HL-60/S4 treated with phorbol 12-myristate 13-acetate at 8.2 ng/mL for 4 days and 3 days (cell line): ENCODE data around the gene TOR1AIP1.

Source experiments
- in situ Hi-C: fragments of 300-500 bp; cut with MboI; formaldehyde crosslinking; loops from 2 replicates; pipeline ENCODE4 v1.15.0; 2022; ENCODE audit warnings: low sequenced_read_pairs

The TOR1AIP1 gene

DNA sequence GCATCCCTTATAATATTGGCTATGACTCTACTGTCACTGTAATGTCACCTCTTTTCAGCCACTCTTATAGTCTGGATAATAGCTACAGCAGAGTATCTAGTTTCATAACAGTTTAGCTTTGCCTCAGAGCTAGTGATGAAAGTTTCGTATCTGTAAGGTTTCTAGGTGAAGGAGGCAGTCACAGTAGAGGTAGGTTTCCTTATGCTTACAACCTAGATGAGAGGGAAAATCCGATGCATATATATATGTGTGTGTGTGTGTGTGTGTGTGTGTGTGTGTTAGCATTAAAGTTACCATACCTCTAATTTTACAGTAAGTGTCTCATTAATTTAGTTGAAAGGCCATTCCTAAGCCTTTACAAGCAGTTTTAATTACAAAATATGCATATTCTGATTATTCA, 2.3 kb upstream of the TOR1AIP1 start:
- in situ Hi-C loops, result no loop called here

DNA sequence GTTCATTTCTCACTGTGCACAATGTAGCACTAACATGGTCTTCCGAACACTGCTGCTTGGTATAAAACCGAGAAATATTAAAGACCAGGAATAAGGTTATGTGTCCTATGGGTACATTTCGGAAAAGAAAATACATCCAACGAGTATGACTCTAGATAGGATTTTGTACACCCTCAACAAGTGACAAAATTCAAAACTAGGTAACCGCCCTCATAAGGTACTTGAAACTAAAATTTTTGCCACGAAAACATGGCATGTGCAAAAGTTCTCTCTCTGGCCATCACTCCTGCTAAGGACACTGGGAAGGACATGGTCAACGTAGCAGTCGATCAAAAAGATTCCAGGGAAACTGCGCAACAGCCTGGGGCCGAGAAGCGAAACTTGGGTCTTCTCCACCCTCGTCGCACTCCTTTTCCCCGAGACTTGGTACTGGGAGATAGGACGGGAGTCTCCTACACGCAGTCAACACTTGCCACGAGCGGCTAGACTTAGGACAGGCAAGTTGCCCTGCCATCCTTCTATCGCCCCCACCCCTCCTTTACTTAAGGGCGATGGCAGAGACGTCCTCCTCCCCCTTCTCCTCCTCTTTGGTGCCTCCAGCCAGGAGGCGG, 338 bp upstream of the TOR1AIP1 start:
- in situ Hi-C loops, result no loop called here

DNA sequence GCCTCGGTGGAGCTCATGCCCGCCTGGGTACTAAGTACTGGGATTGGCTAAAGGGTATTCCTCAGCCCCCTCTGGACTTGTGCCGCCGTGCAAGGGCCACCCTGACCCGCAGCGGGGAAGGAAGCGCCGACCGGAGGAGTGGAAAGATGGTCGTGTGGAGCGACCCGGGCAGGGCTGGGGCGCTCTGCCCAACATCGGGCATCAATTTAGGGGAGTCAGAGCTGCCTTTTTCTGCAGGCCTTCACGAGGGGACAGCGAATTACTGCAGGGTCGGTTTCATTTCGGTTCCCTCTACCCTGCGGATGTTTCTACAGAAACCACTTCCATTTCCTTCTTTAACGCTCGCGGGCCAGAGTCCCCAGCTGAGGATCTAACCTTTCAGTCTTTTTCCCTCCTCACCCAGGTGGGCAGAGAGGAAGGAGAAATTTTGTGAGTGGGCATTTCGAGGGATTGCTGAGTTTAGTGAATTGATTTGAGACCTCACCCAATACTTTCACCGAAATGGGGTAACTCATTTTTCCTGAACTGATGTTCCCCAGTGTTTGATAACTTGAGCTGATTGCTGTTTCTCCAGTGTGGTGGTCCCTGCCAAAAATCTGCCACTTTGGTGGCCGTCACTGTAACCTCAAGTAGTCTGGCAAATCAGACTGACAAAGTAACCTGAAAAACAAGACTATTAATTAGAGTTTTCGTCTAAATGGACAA, 1.1 kb downstream of the TOR1AIP1 start:
- in situ Hi-C loops, result no loop called here

DNA sequence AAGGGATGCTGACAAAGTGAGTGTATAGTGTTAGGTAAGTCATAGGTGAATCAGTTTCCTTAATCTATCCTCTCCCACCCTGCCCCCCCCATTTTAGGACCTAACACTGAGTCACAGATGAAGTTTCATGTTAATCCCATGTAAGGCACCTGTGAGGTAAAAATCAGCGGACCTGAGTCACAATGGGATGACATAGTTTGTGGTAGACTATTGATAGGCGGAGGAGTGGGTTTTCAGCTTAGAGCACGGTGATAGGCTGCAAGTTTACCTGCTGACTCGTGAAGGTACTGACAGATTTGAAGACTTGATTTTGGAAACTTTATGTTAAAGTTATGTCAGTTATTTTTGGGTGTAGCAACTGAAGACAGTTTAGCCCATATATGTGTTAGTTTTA, 1.7 kb downstream of the TOR1AIP1 start:
- in situ Hi-C loops, result no loop called here

DNA sequence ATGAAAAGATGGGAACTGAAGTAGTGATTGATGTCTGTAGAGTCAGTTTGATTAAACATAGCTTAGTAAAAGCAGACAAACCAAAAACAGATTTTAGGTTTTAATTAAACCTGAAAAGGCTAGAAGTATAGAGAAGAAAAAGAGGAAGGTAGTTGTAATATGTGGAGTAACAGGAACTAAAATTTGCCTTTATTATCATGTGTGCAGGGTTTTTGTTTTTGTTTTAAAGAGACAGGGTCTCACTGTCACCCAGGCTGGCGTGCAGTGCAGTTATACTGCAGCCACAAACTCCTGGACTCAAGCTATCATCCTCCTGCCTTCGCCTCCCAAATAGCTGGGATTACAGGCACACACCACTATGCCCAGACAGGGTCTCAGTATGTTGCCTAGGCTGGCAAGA, 6.0 kb downstream of the TOR1AIP1 start:
- in situ Hi-C loops, result no loop called here

DNA sequence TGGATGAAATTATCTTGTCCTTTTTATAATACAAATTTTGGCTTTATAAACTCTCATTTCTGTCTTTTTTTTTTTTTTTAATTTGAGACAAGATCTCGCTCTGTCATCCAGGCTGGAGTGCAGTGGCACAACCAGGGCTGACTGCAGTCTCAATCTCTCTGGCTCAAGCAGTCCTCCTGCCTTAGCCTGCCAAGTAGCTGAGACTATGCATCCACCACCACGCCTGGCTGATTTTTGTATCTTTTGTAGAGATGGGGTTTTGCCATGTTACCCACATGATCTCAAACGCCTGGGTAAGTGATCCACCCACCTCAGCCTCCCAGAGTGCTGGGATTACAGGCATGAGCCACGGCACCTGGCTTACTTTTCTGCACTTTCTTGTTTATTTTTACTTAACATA, 7.5 kb downstream of the TOR1AIP1 start:
- in situ Hi-C loops, result no loop called here

DNA sequence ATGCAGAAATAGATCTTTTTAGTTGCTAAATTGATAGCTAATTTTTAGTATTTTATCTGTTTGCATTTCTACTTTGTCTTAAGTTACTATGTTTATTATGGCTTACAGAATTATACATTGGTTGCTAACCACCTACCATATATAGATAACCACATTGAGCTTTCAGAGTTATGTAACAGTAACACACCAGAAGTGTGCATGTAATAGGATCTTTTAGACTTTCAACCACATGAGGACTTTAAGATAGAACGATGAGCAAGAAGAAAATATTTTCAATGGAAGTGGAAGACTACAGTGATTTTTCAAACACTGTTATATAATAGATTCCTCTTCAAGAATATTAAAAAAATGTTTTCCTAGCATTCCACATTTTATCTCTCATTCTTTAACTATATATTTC, 28.8 kb downstream of the TOR1AIP1 start:
- in situ Hi-C loops, result no loop called here

DNA sequence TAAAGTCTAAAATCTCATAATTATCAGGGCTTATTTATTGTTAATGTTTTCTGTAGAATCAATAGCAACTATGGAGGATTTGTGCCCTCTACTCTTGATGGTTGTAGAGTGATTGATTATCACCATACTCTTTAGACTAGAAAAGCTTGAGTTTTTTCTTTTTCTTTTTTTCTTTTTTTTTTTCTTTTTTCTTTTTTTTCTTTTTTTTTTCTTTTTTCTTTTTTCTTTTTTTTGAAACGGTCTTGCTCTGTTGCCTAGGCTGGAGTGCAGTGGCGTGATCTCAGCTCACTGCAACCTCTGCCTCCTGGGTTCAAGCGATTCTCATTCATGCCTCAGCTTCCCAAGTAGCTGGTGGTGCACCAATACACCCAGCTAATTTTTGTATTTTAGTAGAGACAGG, 29.7 kb downstream of the TOR1AIP1 start:
- in situ Hi-C loops, result no loop called here

DNA sequence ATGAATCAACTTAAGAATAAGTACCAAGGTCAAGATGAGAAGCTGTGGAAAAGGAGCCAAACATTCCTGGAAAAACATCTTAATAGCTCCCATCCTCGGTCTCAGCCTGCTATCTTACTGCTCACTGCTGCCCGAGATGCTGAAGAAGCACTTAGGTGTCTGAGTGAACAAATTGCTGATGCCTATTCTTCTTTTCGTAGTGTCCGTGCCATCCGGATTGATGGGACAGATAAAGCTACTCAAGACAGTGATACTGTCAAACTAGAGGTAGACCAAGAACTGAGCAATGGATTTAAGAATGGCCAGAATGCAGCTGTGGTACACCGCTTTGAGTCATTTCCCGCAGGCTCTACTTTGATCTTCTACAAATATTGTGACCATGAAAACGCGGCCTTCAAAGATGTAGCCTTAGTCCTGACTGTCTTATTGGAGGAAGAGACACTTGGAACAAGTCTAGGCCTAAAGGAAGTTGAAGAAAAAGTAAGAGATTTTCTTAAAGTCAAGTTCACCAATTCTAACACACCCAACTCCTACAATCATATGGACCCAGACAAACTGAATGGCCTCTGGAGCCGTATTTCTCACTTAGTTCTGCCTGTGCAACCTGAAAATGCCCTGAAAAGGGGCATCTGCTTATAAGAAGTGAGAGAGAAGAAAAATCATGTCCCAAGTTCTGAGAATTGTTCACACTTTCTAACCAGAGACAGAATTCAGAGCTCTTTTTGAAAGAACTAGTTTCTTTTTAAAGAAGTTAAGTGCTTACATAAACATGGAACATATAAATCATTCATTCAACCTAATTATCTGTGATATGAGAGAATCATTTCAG, 35.7 kb downstream of the TOR1AIP1 start:
- in situ Hi-C loops, result no loop called here

DNA sequence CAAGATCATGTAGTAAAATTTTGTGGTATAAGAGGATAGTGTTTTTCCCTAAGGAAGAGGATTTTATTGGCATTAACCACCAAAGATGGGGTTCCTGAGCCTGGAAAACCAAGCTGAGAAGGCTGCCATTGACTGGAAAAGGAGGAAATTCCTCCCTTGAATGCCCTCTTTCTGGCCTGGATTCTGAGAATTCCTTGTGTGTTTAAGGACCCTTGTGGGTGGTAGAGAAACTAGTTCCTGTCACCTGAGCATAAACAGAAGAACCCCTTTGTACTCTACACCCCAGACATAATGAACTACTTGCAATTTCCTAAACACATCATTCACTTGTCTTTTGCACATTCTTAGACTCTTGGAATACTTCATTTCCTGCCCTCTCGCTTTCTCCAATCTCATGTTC, 39.4 kb downstream of the TOR1AIP1 start:
- in situ Hi-C loops, result no loop called here

DNA sequence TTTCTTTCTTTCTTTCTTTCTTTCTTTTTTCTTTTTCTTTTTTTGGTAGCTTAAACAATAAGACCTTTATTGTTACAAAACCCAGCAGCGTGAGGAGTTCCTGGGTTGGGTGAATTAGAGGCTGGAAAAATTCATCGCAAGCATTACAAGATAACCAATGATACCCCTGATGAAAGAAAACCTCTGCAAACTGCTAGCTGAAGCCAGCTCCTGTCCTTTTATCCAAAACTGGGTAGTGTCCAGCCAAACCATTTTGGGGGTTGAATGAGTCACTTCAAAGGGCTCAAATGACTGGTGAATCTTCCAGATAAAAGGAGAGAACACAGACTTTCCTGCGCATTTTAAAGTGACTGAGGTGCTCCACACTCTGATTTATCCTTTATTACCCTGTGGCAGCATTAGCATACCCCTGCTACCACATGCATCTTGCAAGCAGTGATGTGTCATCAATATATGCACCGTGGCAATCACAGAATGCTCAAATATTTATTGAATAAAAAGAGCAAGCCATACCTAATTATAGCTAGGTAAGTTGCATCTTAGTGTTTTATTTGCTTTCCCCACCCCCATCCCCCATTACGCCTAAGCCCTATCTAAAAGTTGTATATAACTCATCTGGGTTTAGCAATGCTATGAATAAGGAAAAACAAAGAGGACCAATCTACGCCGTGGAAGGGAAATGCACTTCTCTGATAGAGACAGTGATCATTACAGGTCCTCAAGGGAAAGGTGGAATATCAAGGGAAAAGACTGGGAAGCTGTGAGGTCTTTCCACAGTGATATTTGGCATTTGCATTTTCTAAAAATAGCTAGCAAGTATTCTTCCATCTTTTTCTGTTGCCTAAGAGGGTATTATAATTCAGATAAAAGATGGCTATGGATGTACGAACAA, 40.1 kb downstream of the TOR1AIP1 start:
- in situ Hi-C loops, result no loop called here

DNA sequence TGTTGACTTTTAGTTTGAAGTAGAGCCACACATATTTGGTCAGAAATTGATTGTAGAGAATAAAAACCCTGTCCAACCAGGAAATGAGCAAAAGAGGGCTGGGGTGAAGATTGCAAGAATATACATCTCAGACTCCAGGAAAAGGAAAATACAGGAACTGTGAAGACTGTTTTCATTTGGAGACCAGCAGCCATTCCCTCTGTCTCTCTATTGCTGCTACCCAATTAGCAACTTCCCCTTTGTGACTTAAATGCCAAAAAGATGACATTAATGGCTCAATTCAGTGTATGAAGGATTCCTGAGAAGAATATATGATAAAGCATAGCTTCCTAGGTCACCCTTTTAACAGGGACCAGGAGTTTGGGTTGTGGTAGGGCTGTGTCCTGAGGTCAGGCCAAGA, 40.9 kb downstream of the TOR1AIP1 start:
- in situ Hi-C loops, result no loop called here

DNA sequence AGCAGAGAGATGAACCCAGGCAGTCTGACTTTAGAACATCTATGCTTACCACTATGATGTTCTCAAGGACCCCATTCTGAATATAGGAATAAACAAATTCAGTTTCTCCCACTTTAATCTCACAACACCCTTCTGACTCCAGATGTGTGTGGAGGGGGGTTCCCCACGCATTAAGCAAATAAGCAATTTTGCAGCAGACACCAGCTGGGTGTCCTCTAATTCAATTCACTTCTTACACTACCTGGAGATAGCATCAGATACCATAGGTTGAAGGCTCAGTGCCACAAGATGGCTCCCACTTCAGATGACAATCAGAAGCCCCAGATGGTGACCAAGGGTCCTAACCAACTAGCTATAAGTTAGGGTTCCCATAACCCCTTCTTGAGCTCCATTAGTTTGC, 42.2 kb downstream of the TOR1AIP1 start:
- in situ Hi-C loops, result no loop called here

DNA sequence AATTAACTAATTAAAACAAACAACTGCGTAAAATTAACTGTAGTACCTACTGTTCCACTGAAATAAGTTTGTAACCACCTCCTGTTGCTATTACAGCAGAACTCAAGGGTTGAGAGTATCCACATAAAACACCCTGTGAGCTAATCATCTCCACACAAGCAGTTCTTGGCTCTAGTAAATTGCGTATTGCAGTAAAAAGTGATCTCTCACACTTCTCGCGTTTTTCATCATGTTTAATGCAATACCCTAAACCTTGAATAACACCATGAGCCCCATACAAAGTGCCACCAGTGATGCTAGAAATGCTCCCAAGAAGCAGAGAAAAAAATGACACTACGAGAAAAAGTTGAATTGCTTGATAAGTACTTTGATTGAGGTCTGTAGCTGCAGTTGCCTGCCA, 43.2 kb downstream of the TOR1AIP1 start:
- in situ Hi-C loops, result no loop called here

DNA sequence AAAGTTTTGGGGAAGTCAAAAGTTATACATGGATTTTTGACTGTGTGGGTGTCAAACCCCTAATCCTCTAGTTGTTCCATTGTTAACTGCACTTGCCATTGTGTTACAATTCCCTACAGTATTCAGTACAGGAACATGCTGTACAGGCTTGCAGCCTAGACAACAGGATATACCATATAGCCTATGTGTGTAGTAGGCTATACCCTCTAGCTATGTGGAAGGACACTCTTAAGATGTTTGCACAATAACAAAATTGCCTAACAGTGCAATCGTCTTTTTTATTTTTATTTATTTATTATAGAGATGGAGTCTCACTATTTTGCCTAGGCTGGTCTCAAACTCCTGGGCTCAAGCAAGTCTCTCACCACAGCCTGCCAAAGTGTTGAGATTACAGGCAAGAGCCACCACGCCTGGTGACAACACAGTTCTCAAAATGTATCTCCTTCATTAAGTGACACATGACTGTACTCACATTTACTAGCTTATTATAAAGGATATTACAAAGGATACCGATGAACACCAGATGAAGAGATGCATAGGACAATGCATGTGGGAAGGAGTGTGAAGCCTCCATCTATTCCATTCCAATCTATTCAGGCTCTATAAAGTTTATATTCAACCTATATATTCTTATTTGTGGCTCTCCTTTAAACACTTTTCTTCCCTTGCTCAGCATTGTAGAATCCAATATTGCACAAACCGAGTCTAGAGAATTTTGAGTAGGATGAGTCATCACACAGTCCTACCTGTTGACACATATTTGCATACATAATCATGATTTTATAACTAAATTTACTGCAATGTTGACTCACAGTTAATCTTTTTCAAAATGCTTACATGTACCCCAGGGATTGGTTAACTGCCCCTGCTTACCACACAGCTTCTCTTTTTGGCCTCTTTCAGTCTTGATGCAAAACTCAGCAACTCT, 44.1 kb downstream of the TOR1AIP1 start:
- in situ Hi-C loops, result no loop called here

DNA sequence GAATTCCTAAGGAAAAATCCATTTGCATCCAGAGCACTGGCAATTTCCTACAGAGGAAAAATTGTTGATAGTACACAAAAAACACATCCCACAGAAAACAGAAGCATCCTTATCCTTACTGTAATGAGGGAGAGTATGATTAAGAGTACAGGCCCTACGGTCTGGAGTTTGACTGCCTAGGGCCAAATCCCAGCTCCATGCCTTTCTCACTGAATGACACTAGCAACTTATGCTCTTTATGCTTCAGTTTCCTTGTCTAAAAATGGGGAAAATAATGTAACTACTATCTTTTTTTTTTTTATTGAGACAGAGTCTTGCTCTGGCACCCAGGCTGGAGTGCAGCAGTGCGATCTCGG, 44.7 kb downstream of the TOR1AIP1 start:
- in situ Hi-C loops, result no loop called here

DNA sequence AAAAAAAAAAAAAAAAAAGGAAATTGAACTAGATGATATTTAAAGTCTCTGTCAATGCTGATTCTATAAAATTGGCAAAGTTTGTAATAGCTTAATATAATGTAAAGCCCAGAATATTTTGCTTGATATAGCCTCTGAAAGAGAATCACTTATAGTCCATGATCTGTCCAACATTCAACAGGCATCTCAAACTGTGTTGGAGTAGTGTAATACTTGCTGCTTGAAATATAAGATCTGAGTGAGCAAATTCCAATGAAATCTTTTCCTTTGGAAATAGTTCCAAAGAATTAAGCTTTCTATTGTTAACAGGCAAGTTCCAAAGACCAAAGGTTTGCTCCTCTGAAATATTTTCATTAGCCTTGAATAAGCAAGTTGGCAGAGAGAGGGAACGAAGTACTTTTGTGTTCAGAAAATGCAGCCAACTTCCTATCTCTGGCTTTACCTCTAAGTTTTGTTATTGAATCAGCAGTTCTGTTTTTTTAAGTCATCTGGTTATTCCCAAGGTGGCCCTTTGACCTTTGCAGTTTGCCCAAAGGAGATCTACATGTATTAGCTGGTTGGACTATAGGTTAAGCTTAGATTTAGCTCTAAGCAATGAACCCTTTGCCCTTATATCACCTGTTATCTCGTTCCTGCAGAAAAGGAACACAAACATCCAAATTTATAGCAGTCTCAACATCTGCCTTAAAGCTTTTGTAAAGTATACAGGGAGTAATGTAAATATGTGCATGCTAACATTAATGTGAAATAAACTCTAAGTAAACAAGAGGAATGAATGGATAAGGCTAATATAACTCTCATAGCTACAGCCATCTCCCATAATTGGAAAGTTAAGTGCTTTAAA, 48.1 kb downstream of the TOR1AIP1 start:
- in situ Hi-C loops, result no loop called here

DNA sequence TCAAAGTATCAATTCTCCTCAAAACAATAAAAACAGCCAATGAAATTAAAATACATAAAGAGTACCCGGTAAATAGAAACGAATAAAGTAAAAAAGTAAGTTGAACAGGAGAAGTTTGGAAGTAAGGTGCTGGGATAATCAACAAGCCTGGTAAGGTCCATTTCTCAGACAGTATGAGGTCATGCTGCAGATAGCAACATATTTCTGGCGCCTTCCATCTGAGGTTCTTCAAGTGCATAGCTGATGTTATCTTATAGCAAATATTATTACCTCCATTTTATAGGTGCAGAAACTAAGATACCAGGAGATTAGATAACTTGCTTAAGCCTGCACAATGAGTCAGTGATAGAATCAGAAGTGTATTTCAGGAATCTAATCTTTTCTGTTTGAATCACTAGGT, 48.8 kb downstream of the TOR1AIP1 start:
- in situ Hi-C loops, result no loop called here

DNA sequence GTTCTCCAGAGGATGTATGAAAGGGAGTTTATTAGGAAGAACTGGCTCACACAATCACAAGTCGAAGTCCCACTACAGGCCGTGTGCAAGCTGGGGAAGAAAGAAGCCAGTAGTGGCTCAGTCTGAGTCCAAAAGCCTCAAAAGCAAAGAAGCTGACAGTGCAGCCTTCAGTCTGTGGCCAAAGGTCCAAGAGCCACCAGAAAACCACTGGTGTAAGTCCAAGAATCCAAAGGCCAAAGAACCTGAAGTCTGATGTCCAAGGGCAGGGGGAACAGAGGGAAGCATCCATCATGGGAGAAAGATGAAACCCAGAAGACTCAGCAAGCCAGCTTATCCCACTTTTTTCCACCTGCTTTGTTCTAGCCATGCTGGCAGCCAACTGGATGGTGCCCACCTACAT, 51.1 kb downstream of the TOR1AIP1 start:
- in situ Hi-C loops, result no loop called here
